OCI-LY1 (cell line): ENCODE results near the gene PREX1.

ENCODE experiments used
- H2AFZ ChIP-seq: fragments of 200-600 bp; sonication (generic), shearing (Covaris generic); 2 replicates; pipeline ENCODE4 v1.6.0; 2014; ENCODE audit warnings: antibody characterized with exemption, mild to moderate bottlenecking, low read length
- H3F3A ChIP-seq: fragments of 200-600 bp; sonication (generic), shearing (Covaris generic); 2 replicates; pipeline ENCODE4 v1.6.0; 2014; ENCODE audit warnings: mild to moderate bottlenecking, antibody characterized with exemption, low read length, moderate library complexity; ENCODE audit not compliant: insufficient read depth
- H3K27ac ChIP-seq: fragments of 200-600 bp; sonication (generic); 2 replicates; pipeline ENCODE4 v1.5.1; 2014; ENCODE audit warnings: low read length, mixed run types, mild to moderate bottlenecking, low read depth; ENCODE audit not compliant: poor library complexity, severe bottlenecking
- H3K27me3 ChIP-seq: fragments of 200-600 bp; sonication (generic); 2 replicates; pipeline ENCODE4 v1.6.0; 2014; ENCODE audit warnings: antibody characterized with exemption, mild to moderate bottlenecking, low read length, moderate library complexity; ENCODE audit not compliant: insufficient read depth
- H3K36me3 ChIP-seq: fragments of 200-600 bp; sonication (generic); 2 replicates; pipeline ENCODE4 v1.6.1; 2014; ENCODE audit warnings: mild to moderate bottlenecking, antibody characterized with exemption, low read length, moderate library complexity, mixed read lengths; ENCODE audit not compliant: insufficient read depth
- H3K4me1 ChIP-seq: fragments of 200-600 bp; sonication (generic); 2 replicates; pipeline ENCODE4 v1.5.1; 2014; ENCODE audit warnings: mild to moderate bottlenecking, low read length, moderate library complexity; ENCODE audit not compliant: insufficient read depth, severe bottlenecking
- H3K4me2 ChIP-seq: fragments of 200-600 bp; sonication (generic), shearing (Covaris generic); 2 replicates; pipeline ENCODE4 v1.6.1; 2014; ENCODE audit warnings: low read length
- H3K4me3 ChIP-seq: fragments of 200-600 bp; sonication (generic); 2 replicates; pipeline ENCODE4 v1.5.1; 2014; ENCODE audit warnings: low read length, low read depth, mild to moderate bottlenecking, mixed read lengths; ENCODE audit not compliant: poor library complexity, severe bottlenecking
- H3K79me2 ChIP-seq: fragments of 200-600 bp; shearing (Covaris generic); 2 replicates; pipeline ENCODE4 v1.6.1; 2016; ENCODE audit warnings: mixed run types, low read length, mixed read lengths; ENCODE audit not compliant: insufficient read depth
- H3K9ac ChIP-seq: fragments of 200-600 bp; sonication (generic), shearing (Covaris generic); 2 replicates; pipeline ENCODE4 v1.6.1; 2014; ENCODE audit warnings: mild to moderate bottlenecking, low read length, mixed read lengths
- H3K9me2 ChIP-seq: fragments of 200-600 bp; sonication (generic), shearing (Covaris generic); 2 replicates; pipeline ENCODE4 v1.6.1; 2014; ENCODE audit warnings: low read depth, mild to moderate bottlenecking, low read length, mixed read lengths
- H3K9me3 ChIP-seq: fragments of 200-600 bp; shearing (Covaris generic); 2 replicates; pipeline ENCODE4 v1.6.1; 2014; ENCODE audit warnings: low read length, mixed read lengths
- H4K20me1 ChIP-seq: fragments of 200-600 bp; sonication (generic), shearing (Covaris generic); 2 replicates; pipeline ENCODE4 v1.6.0; 2016; ENCODE audit warnings: mild to moderate bottlenecking, low read length; ENCODE audit not compliant: insufficient read depth
- EZH2 ChIP-seq: fragments of 200-600 bp; sonication (generic), shearing (Covaris generic); IDR thresholded peaks from 2 replicates; pipeline ENCODE4 v1.8.0; 2017; ENCODE audit warnings: borderline replicate concordance, mixed run types, mild to moderate bottlenecking, antibody characterized with exemption, low read length, moderate library complexity, mixed read lengths
- TF ChIP-seq, protein P1 (sequence below): fragments of 200-600 bp; sonication (generic), shearing (Covaris generic); IDR thresholded peaks from 2 replicates; pipeline ENCODE4 v1.5.1; 2017; ENCODE audit warnings: mild to moderate bottlenecking, antibody characterized with exemption, low read length, moderate library complexity, mixed read lengths

The PREX1 gene

DNA sequence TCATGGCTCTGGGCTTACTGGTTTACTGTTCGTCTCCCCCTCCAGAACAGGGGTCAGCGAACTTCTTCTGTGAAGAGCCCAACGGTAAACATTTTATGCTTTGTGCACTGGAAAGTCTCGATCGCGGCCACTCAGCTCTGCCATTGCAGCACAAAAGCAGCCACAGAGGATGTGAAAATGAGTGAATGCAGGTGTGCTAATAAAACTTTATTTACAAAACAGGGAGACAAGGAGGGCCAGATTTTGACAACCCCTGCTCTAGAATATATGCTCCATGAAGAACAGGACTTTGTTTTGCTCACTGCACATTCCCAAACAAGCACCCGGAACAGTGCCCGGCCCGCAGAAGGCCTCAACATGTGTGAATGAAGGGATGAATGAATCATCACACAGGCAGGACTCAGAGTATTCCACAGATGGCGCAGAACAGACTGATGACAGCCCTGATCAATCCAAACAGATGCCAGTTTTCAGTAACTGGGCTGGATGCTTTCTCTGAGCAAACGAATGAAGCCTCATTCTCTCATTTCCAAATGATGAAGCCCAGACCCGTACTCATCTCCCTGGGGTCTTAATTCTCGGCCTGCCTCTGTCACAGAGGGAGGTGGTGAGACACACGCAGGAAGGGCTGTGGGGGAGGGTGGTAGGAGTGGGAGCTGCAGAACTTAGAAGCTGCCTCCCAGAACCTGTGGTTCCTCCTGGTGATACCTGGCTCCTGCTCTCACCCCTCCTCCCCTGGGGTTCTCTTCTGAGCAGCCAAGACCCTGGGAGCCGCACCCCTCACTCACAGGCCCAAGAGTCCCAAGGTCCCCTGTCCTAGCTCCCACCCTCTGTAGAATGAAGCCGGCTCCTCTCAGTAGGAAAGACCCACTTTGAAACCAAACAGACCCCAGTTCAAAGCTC is 196.4 kb downstream of the PREX1 start:
- no peak overlapping the region for H3K9ac ChIP-seq
- H3K4me2 ChIP-seq = no peak overlapping the region
- H3K36me3 ChIP-seq = no peaks in the 10 kb centered on the region
- H3K4me1 ChIP-seq = no peaks in the 10 kb centered on the region
- H3K79me2 ChIP-seq = no peaks in the 10 kb centered on the region
- H3K4me3 ChIP-seq = no peak overlapping the region
- no peak overlapping the region for H3K27ac ChIP-seq
- H4K20me1 ChIP-seq = no peaks in the 10 kb centered on the region
- TF ChIP-seq, protein P1, sequence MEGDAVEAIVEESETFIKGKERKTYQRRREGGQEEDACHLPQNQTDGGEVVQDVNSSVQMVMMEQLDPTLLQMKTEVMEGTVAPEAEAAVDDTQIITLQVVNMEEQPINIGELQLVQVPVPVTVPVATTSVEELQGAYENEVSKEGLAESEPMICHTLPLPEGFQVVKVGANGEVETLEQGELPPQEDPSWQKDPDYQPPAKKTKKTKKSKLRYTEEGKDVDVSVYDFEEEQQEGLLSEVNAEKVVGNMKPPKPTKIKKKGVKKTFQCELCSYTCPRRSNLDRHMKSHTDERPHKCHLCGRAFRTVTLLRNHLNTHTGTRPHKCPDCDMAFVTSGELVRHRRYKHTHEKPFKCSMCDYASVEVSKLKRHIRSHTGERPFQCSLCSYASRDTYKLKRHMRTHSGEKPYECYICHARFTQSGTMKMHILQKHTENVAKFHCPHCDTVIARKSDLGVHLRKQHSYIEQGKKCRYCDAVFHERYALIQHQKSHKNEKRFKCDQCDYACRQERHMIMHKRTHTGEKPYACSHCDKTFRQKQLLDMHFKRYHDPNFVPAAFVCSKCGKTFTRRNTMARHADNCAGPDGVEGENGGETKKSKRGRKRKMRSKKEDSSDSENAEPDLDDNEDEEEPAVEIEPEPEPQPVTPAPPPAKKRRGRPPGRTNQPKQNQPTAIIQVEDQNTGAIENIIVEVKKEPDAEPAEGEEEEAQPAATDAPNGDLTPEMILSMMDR = no peak
- no peak for TF ChIP-seq EZH2
- H3K27me3 ChIP-seq = no peaks in the 10 kb centered on the region
- H3K9me2 ChIP-seq = no peaks in the 10 kb centered on the region
- H3K9me3 ChIP-seq = no peaks in the 10 kb centered on the region
- no peaks in the 10 kb centered on the region for H3F3A ChIP-seq
- no peak overlapping the region for H2AFZ ChIP-seq

DNA sequence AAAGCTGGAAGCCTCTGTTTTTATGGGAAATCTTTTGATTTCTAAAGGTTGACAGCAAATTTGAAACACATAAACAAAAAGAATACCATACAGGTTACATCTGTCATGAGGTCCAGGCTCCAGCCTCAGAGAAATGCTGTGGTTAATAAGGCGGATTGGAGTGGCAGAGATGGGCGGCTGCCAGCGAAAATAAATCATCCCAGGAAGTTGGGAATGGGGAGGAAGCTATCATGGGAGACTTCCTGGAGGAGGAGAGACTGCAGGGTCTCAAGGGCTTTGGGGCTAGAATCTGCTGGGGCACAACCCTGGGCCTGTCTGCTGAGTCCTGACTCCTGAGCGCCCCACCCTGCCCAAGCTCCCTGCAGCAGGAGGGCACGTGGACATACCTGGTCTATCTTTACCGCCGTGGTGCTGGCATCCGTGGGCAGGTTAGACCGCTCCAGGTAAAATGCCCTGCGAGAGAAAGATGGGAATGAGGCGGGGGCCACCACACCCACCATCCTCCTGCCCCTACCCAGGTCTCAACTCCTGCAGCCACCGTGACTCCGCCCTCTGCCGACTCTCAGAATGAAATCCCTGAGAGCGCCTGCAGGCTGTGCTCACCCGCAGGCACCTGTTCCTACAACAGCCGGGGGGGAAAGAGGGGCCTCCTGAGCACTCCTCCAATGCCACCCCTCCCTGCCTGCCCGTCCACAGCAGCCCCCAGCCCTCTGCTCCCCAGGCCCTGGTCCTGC is 197.3 kb downstream of the PREX1 start:
- Histone ChIP-seq H3K9ac (no peak overlapping the region), H3K79me2 (no peaks in the 10 kb centered on the region), H4K20me1 (no peaks in the 10 kb centered on the region), H3K36me3 (no peaks in the 10 kb centered on the region), H3K27me3 (no peaks in the 10 kb centered on the region), H3K27ac (no peak overlapping the region), H3K9me3 (no peaks in the 10 kb centered on the region), H2AFZ (no peak overlapping the region), H3K4me1 (no peaks in the 10 kb centered on the region), H3K4me2 (no peak overlapping the region), H3F3A (no peaks in the 10 kb centered on the region), H3K9me2 (no peaks in the 10 kb centered on the region), H3K4me3 (no peak overlapping the region)
- TF ChIP-seq EZH2 = no peak
- TF ChIP-seq, protein P1 = no peak

DNA sequence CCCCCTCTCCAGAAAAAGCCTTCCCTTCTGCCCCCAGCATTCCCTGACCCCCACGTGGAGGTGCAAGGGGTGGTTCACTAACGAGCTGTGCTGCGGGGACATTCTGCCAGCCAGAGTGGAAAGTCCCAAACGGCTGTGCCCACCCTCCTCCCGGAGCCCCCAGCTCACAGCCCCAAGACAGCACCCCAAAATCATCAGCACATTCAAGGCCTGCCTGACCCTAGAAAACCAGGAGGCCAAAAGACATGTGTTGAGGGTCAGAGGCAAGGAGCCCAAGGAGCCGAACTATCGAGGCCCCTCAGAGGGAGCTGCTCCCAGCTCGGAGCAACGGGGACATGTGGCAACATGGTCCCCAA is 197.9 kb downstream of the PREX1 start:
- Histone ChIP-seq H3K9ac (no peak overlapping the region), H3K9me3 (no peaks in the 10 kb centered on the region), H3K4me3 (no peak overlapping the region), H3K27me3 (no peaks in the 10 kb centered on the region), H3K36me3 (no peaks in the 10 kb centered on the region), H3K27ac (no peak overlapping the region), H3K79me2 (no peaks in the 10 kb centered on the region), H3K4me2 (no peak overlapping the region), H3K4me1 (no peaks in the 10 kb centered on the region), H4K20me1 (no peaks in the 10 kb centered on the region), H3F3A (no peaks in the 10 kb centered on the region), H3K9me2 (no peaks in the 10 kb centered on the region), H2AFZ (no peak overlapping the region)
- TF ChIP-seq, protein P1 = no peak
- TF ChIP-seq EZH2 = no peak
